ENCODE data around the gene ARNT2. TPM values are rescaled to one million over a fixed set of nuclear protein-coding genes. Genes with fewer than 3 reads are reported as not detected.

ARNT2 gene
- total and polyA plus RNA-seq, 10 of the 15 experiments (the other 5 are each of a cell fraction or from before 2014, with no cell fraction given) = 0.07 to 0.49 (median 0.09) TPM; not detected in 6

GRCh38 chr15:80504931-80505330 is 100.7 kb downstream of the ARNT2 start:
- ChIA-PET RAD21 (ENCODE audit: unreplicated experiment) (no interaction called here), POLR2A (no interaction called here), CTCF (no interaction called here), SMC1A (ENCODE audit: uncharacterized antibody, unreplicated experiment) (no interaction called here)
- in situ Hi-C loops (cut with MboI) = no loop called here
- no peak overlapping the region for H3K4me3 ChIP-seq
- peaks cover 3 to 10% of the 10 kb centered on the region in 2 experiments for H3K27me3 ChIP-seq (replicated peaks in 1 of 2; ENCODE audit: control insufficient read depth in 2 of 2, insufficient read depth in 2 of 2, low read length in 1 of 2)
- DNase-seq (ENCODE audit: low read depth, low spot score) = no peak
- WGBS (ENCODE audit: insufficient coverage, insufficient replicate concordance, low lambda C conversion rate, missing lambda C conversion rate) = 38% methylated on average over 9 of the region's 9 CpGs
- no peak overlapping the region for H3K27ac ChIP-seq (ENCODE audit: control insufficient read depth, insufficient read depth)
- no peaks in the 10 kb centered on the region for H3K79me2 ChIP-seq (ENCODE audit: control insufficient read depth, insufficient read depth, low read length)
- no peaks in the 10 kb centered on the region for H4K20me1 ChIP-seq (ENCODE audit: control insufficient read depth, insufficient read depth)
- H2AFZ ChIP-seq (ENCODE audit: control insufficient read depth, low read depth, low read length) = no peak overlapping the region
- no peaks in the 10 kb centered on the region for H3K4me1 ChIP-seq (ENCODE audit: control insufficient read depth, insufficient read depth, low read length)
- H3K36me3 ChIP-seq (ENCODE audit: control insufficient read depth in 2 of 2, insufficient read depth in 2 of 2, low read length in 1 of 2) = no peaks in the 10 kb centered on the region
- no peak for FAIRE-seq
- no peaks in the 10 kb centered on the region for H3K9me3 ChIP-seq (replicated peaks; ENCODE audit: control insufficient read depth, insufficient read depth, low read length)
- no peak for ATAC-seq
- H3K9ac ChIP-seq (ENCODE audit: control insufficient read depth, insufficient read depth, low read length) = no peak overlapping the region
- no TSS peak for BruUV-seq (replicated peaks)
- no peak overlapping the region for H3K4me2 ChIP-seq (ENCODE audit: control insufficient read depth, insufficient read depth)
- TF ChIP-seq NFIC (IDR thresholded peaks at IDR 0.05; ENCODE audit: low read depth, low read length) = no peak
- intact Hi-C loops (cut with micrococcal nuclease; ENCODE audit: unreplicated experiment) = no loop called here

GRCh38 chr15:80506286-80506893 is 102.2 kb downstream of the ARNT2 start:
- Histone ChIP-seq H3K79me2 (ENCODE audit: control insufficient read depth, insufficient read depth, low read length) (no peaks in the 10 kb centered on the region), H3K9me3 (replicated peaks; ENCODE audit: control insufficient read depth, insufficient read depth, low read length) (no peaks in the 10 kb centered on the region), H3K27me3 (replicated peaks in 1 of 2; ENCODE audit: control insufficient read depth in 2 of 2, insufficient read depth in 2 of 2, low read length in 1 of 2) (peaks cover 3 to 10% of the 10 kb centered on the region in 2 experiments), H3K4me2 (ENCODE audit: control insufficient read depth, insufficient read depth) (no peak overlapping the region), H4K20me1 (ENCODE audit: control insufficient read depth, insufficient read depth) (no peaks in the 10 kb centered on the region), H3K36me3 (ENCODE audit: control insufficient read depth in 2 of 2, insufficient read depth in 2 of 2, low read length in 1 of 2) (no peaks in the 10 kb centered on the region), H3K27ac (ENCODE audit: control insufficient read depth, insufficient read depth) (no peak overlapping the region), H3K4me3 (no peak overlapping the region), H3K4me1 (ENCODE audit: control insufficient read depth, insufficient read depth, low read length) (no peaks in the 10 kb centered on the region), H2AFZ (ENCODE audit: control insufficient read depth, low read depth, low read length) (no peak overlapping the region), H3K9ac (ENCODE audit: control insufficient read depth, insufficient read depth, low read length) (no peak overlapping the region)
- TF ChIP-seq CHD4 (IDR thresholded peaks at IDR 0.05) = no peak
- TF ChIP-seq WRNIP1 (IDR thresholded peaks at IDR 0.05; ENCODE audit: borderline replicate concordance, low read depth, low read length) = no peak
- in situ Hi-C loops (cut with MboI) (no loop called here), intact Hi-C loops (cut with micrococcal nuclease; ENCODE audit: unreplicated experiment) (no loop called here)
- no peak for FAIRE-seq
- CTCF ChIA-PET = no interaction called here
- BruUV-seq (replicated peaks) = no TSS peak
- DNase-seq (ENCODE audit: low read depth, low spot score) = no peak
- WGBS (ENCODE audit: insufficient coverage, insufficient replicate concordance, low lambda C conversion rate, missing lambda C conversion rate) = 43% methylated on average over 5 of the region's 5 CpGs
- RAD21 ChIA-PET (ENCODE audit: unreplicated experiment) = no interaction called here
- POLR2A ChIA-PET = no interaction called here
- no peak for ATAC-seq
- SMC1A ChIA-PET (ENCODE audit: uncharacterized antibody, unreplicated experiment) = no interaction called here

Data from GM12878 (cell line).